Measurements from ENCODE around the gene FGF1.

DNA sequence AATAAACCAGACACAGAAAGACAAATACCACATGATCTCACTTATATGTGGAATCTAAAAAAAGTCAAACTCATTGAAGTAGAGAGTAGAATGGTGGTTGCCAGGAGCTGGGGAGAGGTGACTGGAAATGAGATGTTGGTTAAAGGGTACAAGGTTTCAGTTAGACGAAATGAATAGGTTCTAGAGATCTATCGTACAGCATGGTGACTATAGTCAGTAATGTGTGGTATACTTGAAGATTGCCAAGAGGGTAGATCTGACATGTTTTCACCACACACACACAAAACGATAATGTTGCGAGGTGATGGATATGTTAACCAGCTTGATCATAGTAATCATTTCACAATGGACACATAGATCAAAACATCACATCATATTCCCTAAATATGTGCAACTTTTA lies 46.4 kb downstream of the FGF1 start:
- no peak for TF ChIP-seq POLR2AphosphoS5 (IDR thresholded peaks at IDR 0.05; ENCODE audit: low read depth, low read length)
- TF ChIP-seq POLR2A (IDR thresholded peaks at IDR 0.05; ENCODE audit: low read depth, low read length): no peak

Measured in GM12891 (cell line).